GM10266 (cell line): ENCODE data around the gene WNT3A.
"Not testable (repeated sequence)": the region's sequence is repeated elsewhere in the genome, so short reads cannot be mapped to it uniquely, and the experiment has no call there.

ENCODE experiments used
- DNase-seq: peaks from one replicate; pipeline ENCODE4 v3.0.0; 2012; ENCODE audit errors: extremely low spot score
- CTCF ChIP-seq: IDR thresholded peaks from 2 replicates; pipeline ENCODE4 v1.5.1; 2012; ENCODE audit warnings: mild to moderate bottlenecking, low read depth; ENCODE audit not compliant: control insufficient read depth, insufficient read depth; ENCODE audit errors: missing control alignments

WNT3A gene

GRCh38 chr1:227975583-227976283 lies 31.1 kb upstream of the WNT3A start:
- not testable (repeated sequence) for DNase-seq

DNA sequence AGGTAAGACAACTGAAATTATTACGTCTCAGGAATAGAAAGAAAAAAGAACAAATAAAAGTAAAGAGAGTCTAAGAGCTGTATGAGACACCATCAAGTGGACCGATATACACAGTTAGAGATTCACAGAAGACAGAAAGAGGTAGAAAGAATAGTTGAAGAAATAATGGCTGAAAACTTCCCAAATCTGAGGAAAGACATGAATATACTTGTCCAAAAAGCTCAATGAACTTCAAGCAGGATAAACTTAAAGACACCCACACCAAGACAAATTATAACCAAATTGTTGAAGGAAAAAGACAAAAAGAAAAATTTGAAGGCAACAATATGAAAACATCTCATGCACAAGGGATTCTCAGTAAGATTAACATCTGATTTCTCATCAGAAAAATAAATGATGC lies 19.6 kb upstream of the WNT3A start:
- TF ChIP-seq CTCF: no peak
- DNase-seq: no peak

- TF ChIP-seq CTCF: no peak
- no peak for DNase-seq
Observed at GRCh38 chr1:227994632-227995300, 12.0 kb upstream of the WNT3A start.

GRCh38 chr1:227996187-227996950 lies 10.4 kb upstream of the WNT3A start:
- no peak for DNase-seq
- no peak for TF ChIP-seq CTCF

DNA sequence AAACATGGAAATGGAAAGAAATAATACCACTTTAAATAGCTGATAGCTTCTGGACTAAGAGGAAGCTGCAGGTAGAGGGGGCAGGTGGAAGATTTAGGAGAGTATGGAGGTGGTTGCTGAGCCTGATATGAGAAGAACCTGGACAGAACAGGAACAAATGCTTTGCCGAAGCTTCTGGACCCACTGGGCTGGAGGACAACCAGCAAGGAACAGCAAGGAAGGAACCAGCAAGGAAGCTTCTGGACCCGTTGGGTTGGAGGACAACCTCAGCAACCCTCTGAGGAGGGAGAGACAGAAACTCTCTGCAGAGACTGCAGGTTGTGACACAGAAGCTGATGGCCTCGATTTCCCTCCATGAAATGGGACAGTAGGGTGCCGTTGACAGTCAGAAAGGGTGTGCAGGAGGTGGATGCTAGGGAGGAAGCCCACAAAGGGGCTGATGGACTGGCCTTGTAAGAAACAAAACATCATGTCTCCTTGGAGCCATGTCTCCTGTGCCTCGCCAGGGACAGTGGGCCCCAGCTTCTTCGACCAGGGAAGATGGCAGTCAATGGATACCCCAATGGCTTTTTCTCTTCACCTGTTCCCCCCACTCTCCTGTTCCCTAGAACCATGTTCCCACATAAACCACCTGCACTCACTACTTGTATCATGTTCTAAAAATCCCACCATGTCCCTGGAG lies 8.3 kb upstream of the WNT3A start:
- no peak for DNase-seq
- no peak for TF ChIP-seq CTCF

DNA sequence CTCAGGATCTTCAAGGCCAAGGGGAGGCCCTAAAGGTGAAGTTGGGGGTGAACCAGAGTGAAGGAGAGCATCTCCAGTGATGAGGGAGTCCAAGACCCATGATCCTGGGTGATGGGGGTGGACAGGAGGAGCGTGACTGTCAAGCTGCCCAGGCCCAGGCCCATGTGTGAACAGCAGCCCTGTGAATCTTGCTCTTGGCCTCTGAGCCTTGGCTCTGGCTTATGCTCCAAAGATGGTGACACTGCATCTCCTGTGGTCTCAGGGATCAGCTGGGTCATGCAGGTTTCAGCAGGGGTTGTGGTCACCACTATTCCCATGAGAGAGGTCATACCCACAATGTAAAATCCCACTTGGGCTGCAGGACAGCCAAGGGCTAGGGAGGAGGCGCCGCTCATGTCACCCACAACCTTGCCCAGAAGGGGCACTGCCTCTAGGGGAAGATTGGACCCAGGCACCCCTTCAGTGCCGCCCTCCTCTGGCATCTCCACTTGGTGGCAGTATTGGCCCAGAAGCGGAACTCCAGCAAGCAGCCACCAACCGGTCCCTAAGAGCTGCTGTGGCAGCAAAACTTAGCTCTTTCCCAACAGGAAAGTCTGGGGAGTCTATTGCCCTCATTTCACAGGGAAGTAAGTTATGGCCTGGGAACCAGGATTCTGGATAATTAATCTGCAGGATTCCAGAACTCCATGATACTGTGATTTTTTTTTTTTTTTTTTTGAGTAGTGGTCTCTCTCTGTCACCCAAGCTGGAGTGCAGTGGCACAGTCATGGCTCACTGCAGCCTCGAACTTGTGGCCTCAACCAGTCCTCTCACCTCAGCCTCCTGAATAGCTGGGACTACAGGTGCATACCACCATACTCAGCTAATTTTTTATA lies 7.5 kb upstream of the WNT3A start:
- DNase-seq: peak; percentile 83
- TF ChIP-seq CTCF: peak; percentile 86

- TF ChIP-seq CTCF: no peak
- DNase-seq: no peak
Observed at GRCh38 chr1:228000416-228000815, 6.4 kb upstream of the WNT3A start.
